Ishikawa (cell line): ENCODE results near the gene CFLAR.

Experiments used
- CEBPB ChIP-seq: IDR thresholded peaks from 2 replicates; pipeline ENCODE4 v1.6.1; 2012
- CREB1 ChIP-seq: IDR thresholded peaks from 2 replicates; pipeline ENCODE4 v1.6.1; 2012; ENCODE audit warnings: low read depth
- EGR1 ChIP-seq: IDR thresholded peaks from 2 replicates; pipeline ENCODE4 v1.6.1; 2012
- EP300 ChIP-seq: IDR thresholded peaks from 2 replicates; pipeline ENCODE4 v1.6.1; 2012; ENCODE audit warnings: borderline replicate concordance
- FOXM1 ChIP-seq: IDR thresholded peaks from 2 replicates; pipeline ENCODE4 v1.6.1; 2012; ENCODE audit warnings: low read depth, borderline replicate concordance
- NFIC ChIP-seq: IDR thresholded peaks from 2 replicates; pipeline ENCODE4 v1.6.1; 2012
- RAD21 ChIP-seq: IDR thresholded peaks from 2 replicates; pipeline ENCODE4 v1.6.1; 2012; ENCODE audit warnings: low read depth
- TAF1 ChIP-seq: IDR thresholded peaks from 2 replicates; pipeline ENCODE4 v1.6.1; 2012; ENCODE audit warnings: low read depth, mild to moderate bottlenecking
- TCF12 ChIP-seq: IDR thresholded peaks from 2 replicates; pipeline ENCODE4 v1.6.1; 2012; ENCODE audit warnings: low read depth
- TEAD4 ChIP-seq: IDR thresholded peaks from 2 replicates; pipeline ENCODE4 v1.6.1; 2012
- YY1 ChIP-seq: IDR thresholded peaks from 2 replicates; pipeline ENCODE4 v1.6.1; 2012; ENCODE audit warnings: low read depth
- ZBTB7A ChIP-seq: IDR thresholded peaks from 2 replicates; pipeline ENCODE4 v1.6.1; 2012; ENCODE audit warnings: low read depth
- TF ChIP-seq, protein P1 (sequence below): IDR thresholded peaks from 2 replicates; pipeline ENCODE4 v1.6.1; 2012
- TF ChIP-seq, protein P2 (sequence below): IDR thresholded peaks from 2 replicates; pipeline ENCODE4 v1.6.1; 2012; ENCODE audit warnings: low read depth, mild to moderate bottlenecking
- TF ChIP-seq, protein P3 (sequence below): IDR thresholded peaks from 2 replicates; pipeline ENCODE4 v1.6.1; 2012

Gene CFLAR

DNA sequence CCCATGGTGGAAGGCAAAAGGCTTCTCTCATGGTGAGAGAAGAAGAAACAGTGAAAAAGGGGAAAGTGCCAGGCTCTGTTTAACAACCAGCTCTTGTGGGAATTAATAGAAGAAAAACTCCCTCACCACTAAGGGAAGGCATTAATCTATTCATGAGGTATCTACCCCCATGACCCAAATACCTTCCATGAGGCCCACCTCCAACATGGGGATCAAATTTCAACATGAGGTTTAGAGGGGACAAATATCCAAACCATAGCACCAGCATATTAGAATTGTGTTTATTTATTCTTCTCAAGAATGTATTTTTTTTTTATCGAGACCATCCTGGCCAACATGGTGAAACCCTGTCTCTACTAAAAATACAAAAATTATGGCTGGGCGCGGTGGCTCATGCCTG lies 4.9 kb upstream of the CFLAR start:
- TF ChIP-seq TAF1 (no peak), YY1 (no peak), CEBPB (no peak), FOXM1 (no peak), TEAD4 (no peak), EGR1 (no peak), ZBTB7A (no peak), EP300 (no peak), RAD21 (no peak)
- TF ChIP-seq, protein P1, sequence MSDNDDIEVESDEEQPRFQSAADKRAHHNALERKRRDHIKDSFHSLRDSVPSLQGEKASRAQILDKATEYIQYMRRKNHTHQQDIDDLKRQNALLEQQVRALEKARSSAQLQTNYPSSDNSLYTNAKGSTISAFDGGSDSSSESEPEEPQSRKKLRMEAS, result no peak

DNA sequence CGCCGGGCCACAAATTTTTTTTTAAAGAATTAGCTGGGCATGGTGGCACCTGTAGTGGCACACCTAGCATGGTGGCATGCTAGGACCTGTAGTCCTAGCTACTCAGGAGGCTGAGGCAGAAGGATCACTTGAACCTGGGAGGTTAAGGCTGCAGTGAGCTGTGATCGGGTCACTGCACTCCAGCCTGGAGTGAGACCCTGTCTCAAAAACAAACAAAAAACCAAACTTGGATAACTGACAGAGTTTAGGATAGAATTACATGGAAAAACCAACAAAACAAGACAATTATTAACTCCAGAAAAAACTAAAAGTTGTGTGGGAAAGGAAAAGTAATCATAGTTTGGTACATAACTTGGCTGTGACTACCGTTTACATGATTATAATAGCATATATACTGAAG lies 1.6 kb upstream of the CFLAR start:
- no peak for TF ChIP-seq TCF12
- TF ChIP-seq TEAD4, result no peak
- TF ChIP-seq, protein P2, sequence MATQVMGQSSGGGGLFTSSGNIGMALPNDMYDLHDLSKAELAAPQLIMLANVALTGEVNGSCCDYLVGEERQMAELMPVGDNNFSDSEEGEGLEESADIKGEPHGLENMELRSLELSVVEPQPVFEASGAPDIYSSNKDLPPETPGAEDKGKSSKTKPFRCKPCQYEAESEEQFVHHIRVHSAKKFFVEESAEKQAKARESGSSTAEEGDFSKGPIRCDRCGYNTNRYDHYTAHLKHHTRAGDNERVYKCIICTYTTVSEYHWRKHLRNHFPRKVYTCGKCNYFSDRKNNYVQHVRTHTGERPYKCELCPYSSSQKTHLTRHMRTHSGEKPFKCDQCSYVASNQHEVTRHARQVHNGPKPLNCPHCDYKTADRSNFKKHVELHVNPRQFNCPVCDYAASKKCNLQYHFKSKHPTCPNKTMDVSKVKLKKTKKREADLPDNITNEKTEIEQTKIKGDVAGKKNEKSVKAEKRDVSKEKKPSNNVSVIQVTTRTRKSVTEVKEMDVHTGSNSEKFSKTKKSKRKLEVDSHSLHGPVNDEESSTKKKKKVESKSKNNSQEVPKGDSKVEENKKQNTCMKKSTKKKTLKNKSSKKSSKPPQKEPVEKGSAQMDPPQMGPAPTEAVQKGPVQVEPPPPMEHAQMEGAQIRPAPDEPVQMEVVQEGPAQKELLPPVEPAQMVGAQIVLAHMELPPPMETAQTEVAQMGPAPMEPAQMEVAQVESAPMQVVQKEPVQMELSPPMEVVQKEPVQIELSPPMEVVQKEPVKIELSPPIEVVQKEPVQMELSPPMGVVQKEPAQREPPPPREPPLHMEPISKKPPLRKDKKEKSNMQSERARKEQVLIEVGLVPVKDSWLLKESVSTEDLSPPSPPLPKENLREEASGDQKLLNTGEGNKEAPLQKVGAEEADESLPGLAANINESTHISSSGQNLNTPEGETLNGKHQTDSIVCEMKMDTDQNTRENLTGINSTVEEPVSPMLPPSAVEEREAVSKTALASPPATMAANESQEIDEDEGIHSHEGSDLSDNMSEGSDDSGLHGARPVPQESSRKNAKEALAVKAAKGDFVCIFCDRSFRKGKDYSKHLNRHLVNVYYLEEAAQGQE, result no peak
- no peak for TF ChIP-seq YY1
- no peak for TF ChIP-seq NFIC
- TF ChIP-seq, protein P1, result no peak

DNA sequence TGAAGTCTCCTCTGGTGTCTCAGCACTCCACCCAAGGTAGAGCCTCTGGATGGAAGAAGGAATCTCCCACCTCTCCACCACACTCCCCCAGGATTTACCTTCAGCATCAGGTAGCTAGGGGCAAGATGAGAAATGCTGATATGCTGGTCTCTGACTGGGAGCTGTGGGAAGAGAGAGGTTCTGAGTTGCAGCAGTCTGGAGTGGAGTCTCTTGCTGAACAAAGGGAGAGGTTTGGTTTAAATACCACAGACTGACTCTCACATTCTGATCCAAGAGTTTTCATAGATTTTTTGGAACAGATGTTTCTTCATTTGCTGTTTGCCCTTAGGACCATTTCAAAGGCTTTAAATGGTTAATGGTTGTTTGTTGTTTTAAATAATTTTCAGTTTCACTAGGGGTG lies 1.1 kb upstream of the CFLAR start:
- TF ChIP-seq FOXM1, result no peak
- no peak for TF ChIP-seq EP300
- no peak for TF ChIP-seq TEAD4
- no peak for TF ChIP-seq CEBPB
- TF ChIP-seq CREB1, result no peak
- no peak for TF ChIP-seq EGR1
- TF ChIP-seq TAF1, result no peak
- TF ChIP-seq RAD21, result no peak
- TF ChIP-seq, protein P1, result no peak
- no peak for TF ChIP-seq ZBTB7A
- TF ChIP-seq, protein P2, result no peak
- no peak for TF ChIP-seq TCF12
- no peak for TF ChIP-seq NFIC
- TF ChIP-seq, protein P3, sequence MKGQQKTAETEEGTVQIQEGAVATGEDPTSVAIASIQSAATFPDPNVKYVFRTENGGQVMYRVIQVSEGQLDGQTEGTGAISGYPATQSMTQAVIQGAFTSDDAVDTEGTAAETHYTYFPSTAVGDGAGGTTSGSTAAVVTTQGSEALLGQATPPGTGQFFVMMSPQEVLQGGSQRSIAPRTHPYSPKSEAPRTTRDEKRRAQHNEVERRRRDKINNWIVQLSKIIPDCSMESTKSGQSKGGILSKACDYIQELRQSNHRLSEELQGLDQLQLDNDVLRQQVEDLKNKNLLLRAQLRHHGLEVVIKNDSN, result no peak
- no peak for TF ChIP-seq YY1

DNA sequence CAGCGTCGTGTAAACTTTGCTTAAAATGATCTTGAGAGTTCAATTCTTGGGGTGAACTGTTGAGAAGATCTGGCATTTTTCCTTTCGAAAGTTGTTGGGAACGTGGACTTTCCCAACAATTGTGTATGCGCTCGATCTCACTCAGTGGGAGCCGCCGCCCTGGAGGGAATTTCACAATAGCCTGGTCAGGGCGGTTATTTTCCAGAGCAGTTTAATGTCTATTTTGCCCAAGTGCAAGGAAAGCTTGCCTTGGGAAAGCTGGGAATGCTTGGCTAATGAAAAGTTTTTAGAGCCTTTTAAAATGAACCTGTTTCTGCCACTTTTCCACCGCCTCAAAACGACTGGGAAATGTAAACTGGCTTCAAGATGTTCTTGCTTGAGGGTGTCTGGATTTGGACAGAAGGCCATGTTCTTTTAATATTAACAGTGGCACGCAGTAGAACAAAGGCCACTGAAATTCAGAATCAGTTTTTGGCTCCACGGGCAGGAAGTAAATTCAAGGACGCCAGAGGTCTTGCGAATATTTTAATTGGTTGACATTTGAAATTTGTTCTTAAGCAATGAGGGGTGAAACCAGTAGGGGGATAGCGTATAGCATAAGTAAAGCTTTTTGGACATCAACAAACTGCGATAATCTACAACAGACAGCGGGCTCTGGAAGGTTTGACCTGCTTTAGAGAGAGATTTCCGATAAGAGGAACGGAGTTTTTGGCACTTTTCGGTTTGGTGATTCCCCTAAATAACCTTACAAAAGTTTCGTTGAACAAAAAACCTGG lies 1.2 kb downstream of the CFLAR start:
- TF ChIP-seq CEBPB (peak; percentile 96), YY1 (no peak)

DNA sequence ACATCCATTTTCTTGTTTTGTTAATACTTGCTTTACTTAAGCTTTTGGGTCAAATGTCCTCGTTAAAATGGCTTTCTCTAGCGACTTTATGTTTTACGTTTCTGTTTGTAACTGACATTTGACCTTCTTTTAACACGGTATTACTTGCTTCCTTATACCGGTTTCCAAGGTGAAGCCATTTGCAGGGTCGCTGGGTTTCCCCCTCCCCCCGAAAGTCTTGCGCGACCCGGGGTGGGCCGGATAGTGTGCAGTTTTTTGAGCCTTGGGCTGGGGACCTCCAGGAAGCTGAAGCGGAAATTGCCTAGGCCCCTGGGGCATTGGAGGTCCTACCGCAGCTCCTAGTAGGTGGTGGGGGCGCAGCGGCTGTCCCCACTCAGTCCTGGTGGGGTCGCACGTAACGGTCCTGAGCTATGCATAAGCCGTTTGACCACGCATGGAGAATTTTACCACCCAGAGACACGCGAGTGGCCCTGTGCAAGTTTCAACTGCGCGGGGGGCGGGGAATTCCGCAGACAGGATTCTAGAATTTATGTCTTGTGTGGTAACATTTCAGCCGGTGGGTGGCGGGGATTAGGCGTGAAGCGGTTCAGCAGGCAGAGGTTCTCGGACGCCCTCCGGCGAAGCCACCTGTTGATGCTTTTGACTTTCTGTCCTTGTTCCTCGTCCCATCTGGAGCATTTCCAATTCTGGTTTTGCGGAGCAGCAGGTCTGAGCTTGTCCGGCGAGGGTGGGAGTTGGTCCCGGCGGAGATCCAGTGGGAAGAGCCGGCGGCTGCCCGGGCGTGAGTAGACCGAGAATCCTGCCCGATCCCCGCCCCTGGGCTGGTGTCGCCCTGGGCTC lies 2.4 kb downstream of the CFLAR start:
- TF ChIP-seq TCF12, result no peak
- TF ChIP-seq ZBTB7A, result peak; percentile 65
- TF ChIP-seq FOXM1, result no peak
- no peak for TF ChIP-seq EGR1
- TF ChIP-seq NFIC, result peak; percentile 64; the same call in 1 of the 2 replicates
- TF ChIP-seq RAD21, result no peak; the same call in 1 of the 2 replicates
- TF ChIP-seq, protein P1, result peak; percentile 70; the same call in 1 of the 2 replicates
- TF ChIP-seq YY1, result peak; percentile 40; the same call in 1 of the 2 replicates
- TF ChIP-seq CREB1, result no peak
- TF ChIP-seq EP300, result peak; percentile 18; the same call in 1 of the 2 replicates
- TF ChIP-seq TAF1, result 0 out of 2 replicates have a peak, but pooled peaks have one; percentile 25
- peak; percentile 62 for TF ChIP-seq CEBPB
- TF ChIP-seq, protein P2, result no peak
- TF ChIP-seq, protein P3, result no peak
- peak; percentile 63 for TF ChIP-seq TEAD4
